K562 (cell line): Measurements from ENCODE around the gene TGOLN2. TPM values are rescaled to one million over a fixed set of nuclear protein-coding genes. Genes with fewer than 3 reads are reported as not detected.

Experiments
- BCL6 ChIP-seq: fragments of 250-450 bp; sonication (Bioruptor Pico); IDR thresholded peaks from 2 replicates; pipeline ENCODE4 v1.4.0; 2020
- BCOR ChIP-seq: fragments of 450-650 bp; IDR thresholded peaks from 2 replicates; pipeline ENCODE4 v1.6.1; 2016
- CREB1 ChIP-seq, 2 experiments: sonication (generic) in 1 of 2; formaldehyde crosslinking in 1 of 2; IDR thresholded peaks; 2 replicates each; pipeline versions ENCODE4 v1.6.1 to v1.8.0; 2012 to 2022; ENCODE audit warnings: inconsistent platforms in 1 of 2, mild to moderate bottlenecking in 1 of 2, missing genetic modification reagents in 1 of 2, moderate library complexity in 1 of 2
- E2F5 ChIP-seq: sonication (generic); formaldehyde crosslinking; IDR thresholded peaks from 2 replicates; pipeline ENCODE4 v1.8.0; 2022; ENCODE audit warnings: mild to moderate bottlenecking, missing genetic modification reagents
- FOXP1 ChIP-seq: sonication (generic); formaldehyde crosslinking; IDR thresholded peaks from 2 replicates; pipeline ENCODE4 v1.8.0; 2022; ENCODE audit warnings: mild to moderate bottlenecking, missing genetic modification reagents
- HDAC6 ChIP-seq: IDR thresholded peaks from 2 replicates; pipeline ENCODE4 v1.6.1; 2012; ENCODE audit warnings: low read depth, mild to moderate bottlenecking, control low read depth, inconsistent platforms, low read length, moderate library complexity
- NCOA2 ChIP-seq, 2 experiments: fragments of 450-650 bp; IDR thresholded peaks; 2 replicates each; pipeline ENCODE4 v1.6.1; 2018; ENCODE audit warnings: mild to moderate bottlenecking in 2 of 2, moderate library complexity in 1 of 2; ENCODE audit not compliant: partially characterized antibody in 2 of 2
- PBX2 ChIP-seq, 2 experiments: IDR thresholded peaks in 1 of 2; conservative IDR thresholded peaks in 1 of 2; 2 replicates each; pipeline ENCODE4 v1.6.1; 2016; ENCODE audit warnings: low read depth in 2 of 2, mild to moderate bottlenecking in 1 of 2, missing compliant biosample characterization in 1 of 2, missing genetic modification characterization in 1 of 2, moderate library complexity in 1 of 2
- RBM17 ChIP-seq: fragments of 200-400 bp; formaldehyde crosslinking; IDR thresholded peaks from 2 replicates; pipeline ENCODE4 v1.6.1; 2017; ENCODE audit warnings: low read depth, mild to moderate bottlenecking, low read length, borderline replicate concordance
- RERE ChIP-seq: sonication (generic); formaldehyde crosslinking; IDR thresholded peaks from 2 replicates; pipeline ENCODE4 v1.8.0; 2023; ENCODE audit warnings: missing genetic modification reagents, mild to moderate bottlenecking, borderline replicate concordance
- SNAPC5 ChIP-seq: fragments of 250-450 bp; sonication (Bioruptor Pico); IDR thresholded peaks from 2 replicates; pipeline ENCODE4 v1.8.0; 2021; ENCODE audit warnings: moderate library complexity, mild to moderate bottlenecking, inconsistent platforms
- THAP12 ChIP-seq: fragments of 250-450 bp; sonication (Bioruptor Pico); IDR thresholded peaks from 2 replicates; pipeline ENCODE4 v1.9.0; 2021; ENCODE audit warnings: mild to moderate bottlenecking, inconsistent platforms
- ZNF57 ChIP-seq: fragments of 450-650 bp; formaldehyde crosslinking; IDR thresholded peaks from 2 replicates; pipeline ENCODE4 v1.4.0; 2020; ENCODE audit warnings: mild to moderate bottlenecking, moderate library complexity
- ZNF766 ChIP-seq: fragments of 200-800 bp; sonication (Bioruptor generic); conservative IDR thresholded peaks from 2 replicates; pipeline ENCODE4 v1.6.1; 2016; ENCODE audit warnings: missing genetic modification characterization, missing compliant biosample characterization
- polyA plus RNA-seq, 8 experiments: library from polyadenylated mRNA; depleted of rRNA in 4 of 8; stranded (reverse) in 5 of 8; unstranded in 3 of 8; fragments of >200 nt; fragmentation: Nextera tagmentation in 2 of 8; fragmentation: Illumina TruSeq in 1 of 8; extraction: Ambion mirVana in 2 of 8; extraction: Trizol in 1 of 8; gene quantifications; 2 replicates each; pipeline versions ENCODE4 v1.2.1 to v1.2.3, GENCODE V29; 2011 to 2014; ENCODE audit warnings: inconsistent platforms in 1 of 8, missing spikeins in 1 of 8
- total RNA-seq, 7 experiments: library from RNA; depleted of rRNA in 6 of 7; stranded (reverse); fragments of >200 nt in 6 of 7; fragmentation: Illumina TruSeq in 2 of 7; extraction: Trizol in 2 of 7; gene quantifications; 2 replicates each; pipeline versions ENCODE4 v1.2.1 to v1.2.3, GENCODE V29; 2011 to 2021; ENCODE audit warnings: low replicate concordance in 1 of 7

TGOLN2 gene
- total and polyA plus RNA-seq, 9 of the 15 experiments (the other 6 are each of a cell fraction or from before 2014, with no cell fraction given) = 13.0 to 66.5 (median 35.9) TPM

- no peak for TF ChIP-seq NCOA2 (IDR thresholded peaks at IDR 0.05; ENCODE audit: partially characterized antibody in 2 of 2)
- TF ChIP-seq SNAPC5 (CRISPR knock-in tag) = no peak
- TF ChIP-seq ZNF766 = 0 out of 2 replicates have a peak, but pooled peaks have one; percentile 33
- TF ChIP-seq ZNF57 (CRISPR knock-in tag) = no peak
- no peak for TF ChIP-seq RBM17
- TF ChIP-seq HDAC6 = no peak
- peak; percentile 80; the same call in 1 of the 2 replicates for TF ChIP-seq E2F5 (CRISPR knock-in tag)
- no peak for TF ChIP-seq BCL6 (CRISPR knock-in tag)
- peak; percentile 74; the same call in 1 of the 2 replicates for TF ChIP-seq CREB1 (IDR thresholded peaks at IDR 0.05)
- peak; percentile 65; the same call in 1 of the 2 replicates for TF ChIP-seq CREB1 (CRISPR knock-in tag; IDR thresholded peaks at IDR 0.05)
- TF ChIP-seq FOXP1 (CRISPR knock-in tag) = 0 out of 2 replicates have a peak, but pooled peaks have one; percentile 44
- TF ChIP-seq THAP12 (CRISPR knock-in tag) = peak; percentile 94
- TF ChIP-seq BCOR = peak; percentile 55
- no peak for TF ChIP-seq RERE (CRISPR knock-in tag)
- TF ChIP-seq PBX2 (CRISPR knock-in tag; IDR thresholded peaks at IDR 0.05; ENCODE audit: low read depth) = no peak
- no peak for TF ChIP-seq PBX2 (tag; conservative IDR thresholded peaks at IDR 0.05; ENCODE audit: low read depth)
Observed at GRCh38 chr2:85327822-85328617, at the start of gene TGOLN2 (continued).
